Right cardiac atrium (tissue), 5 donors: ENCODE results near the gene PRR35. TPM values are rescaled to one million over a fixed set of nuclear protein-coding genes. Genes with fewer than 3 reads are reported as not detected.

Experiments
- ATAC-seq, 2 donors: fragments of 200-7000 bp; cut with Tn5 transposase; one replicate each; pipeline versions ENCODE4 v1.8.0 to v1.9.1; 2020; ENCODE audit warnings: moderate library complexity in 2 of 2, mild to moderate bottlenecking in 1 of 2
- DNase-seq, 3 donors: peaks; one replicate each; pipeline ENCODE4 v3.0.0-alpha.2; 2020
- H3K27ac ChIP-seq: one replicate; pipeline ENCODE4 v1.5.1; 2013; ENCODE audit warnings: mild to moderate bottlenecking, low read length, control low read depth, moderate library complexity
- H3K27me3 ChIP-seq: one replicate; pipeline ENCODE4 v1.6.1; 2013; ENCODE audit not compliant: control insufficient read depth, insufficient read depth
- H3K4me1 ChIP-seq: one replicate; pipeline ENCODE4 v1.6.1; 2013; ENCODE audit warnings: low read length; ENCODE audit not compliant: control insufficient read depth, insufficient read depth
- H3K4me3 ChIP-seq: one replicate; pipeline ENCODE4 v1.5.1; 2013; ENCODE audit warnings: low read length, control low read depth
- H3K9me3 ChIP-seq: one replicate; pipeline ENCODE4 v1.6.1; 2013; ENCODE audit warnings: low read length; ENCODE audit not compliant: control insufficient read depth
- WGBS: extraction: QIAGEN DNeasy Blood & Tissue Kit; methylation state at CpG from one replicate; pipeline ENCODE4 v1.1.7; 2013; 5-methylcytosine and 5-hydroxymethylcytosine counted together
- intact Hi-C, 4 donors: fragments of 100-400 bp; cut with DNase I; formaldehyde crosslinking; loops; one replicate each; pipeline versions ENCODE4 v1.11.0 to v1.14.0; 2022 to 2023
- polyA plus RNA-seq: library from polyadenylated mRNA; stranded (reverse); fragments of 200-250 nt; gene quantifications from one replicate; pipeline ENCODE4 v1.2.3, GENCODE V29; 2013
- total RNA-seq, 4 donors: library from RNA; stranded (reverse); fragmentation: NEBNext Ultra II Directional; extraction: Animal tissue kit (Norgen Biotek cat#: 25700); gene quantifications; one replicate each; pipeline ENCODE4 v1.2.1, GENCODE V29; 2021
- donor health status: healthy with polysubstance abuse.
- donor health status: DM: no; HTN: yes; CAD: no.
- donor health status: DM: no; HTN: no; CAD: no.
- donor health status: DM: no; HTN: yes; CAD: no; lungs with severe emphysema.
- donor health status: DM: yes; HTN: yes; CAD: no.

The PRR35 gene
- total and polyA plus RNA-seq, 5 donors = not detected

DNA sequence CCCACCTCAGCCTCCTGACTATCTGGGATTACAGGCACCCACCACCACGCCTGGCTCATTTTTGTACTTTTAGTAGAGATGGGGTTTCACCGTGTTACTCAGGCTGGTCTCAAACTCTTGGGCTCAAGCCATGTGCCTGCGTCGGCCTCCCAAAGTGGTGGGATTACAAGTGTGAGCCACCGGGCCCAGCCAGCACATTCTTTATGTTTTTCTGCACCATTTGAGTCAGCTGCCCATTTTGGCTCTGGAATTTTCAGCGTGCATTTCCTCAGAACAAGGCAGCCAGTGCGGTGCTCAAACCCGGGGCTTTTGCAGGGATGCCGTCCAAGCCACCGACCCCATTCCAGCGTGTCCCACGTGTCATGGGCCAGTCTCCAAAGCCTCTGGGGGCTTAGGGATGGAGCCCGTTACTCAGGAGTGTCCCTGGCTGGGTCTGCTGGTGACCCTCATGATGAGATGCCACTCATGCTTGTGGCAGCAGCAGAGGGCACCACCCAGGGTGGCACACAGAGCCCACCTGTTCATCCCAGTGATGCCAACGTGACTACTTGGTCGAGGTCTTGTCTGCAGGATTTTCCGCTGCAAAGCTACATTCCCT lies 26.0 kb downstream of the PRR35 start:
- no peak overlapping the region for H3K4me3 ChIP-seq
- H3K9me3 ChIP-seq = no peaks in the 10 kb centered on the region
- H3K4me1 ChIP-seq = no peaks in the 10 kb centered on the region
- no peak overlapping the region for H3K27ac ChIP-seq
- no peaks in the 10 kb centered on the region for H3K27me3 ChIP-seq
- ATAC-seq (no peak), DNase-seq (peak in 1 of 3 donors; percentile 44)
- intact Hi-C loops = loop anchor here in 2 of 4 donors (5.0 to 10.0 kb wide), 2 partner anchors 76 to 79 kb away; partner anchors contain the start of gene RHOT2 (in 1 of the 2)
- WGBS = 41% methylated on average over 16 of the region's 16 CpGs

DNA sequence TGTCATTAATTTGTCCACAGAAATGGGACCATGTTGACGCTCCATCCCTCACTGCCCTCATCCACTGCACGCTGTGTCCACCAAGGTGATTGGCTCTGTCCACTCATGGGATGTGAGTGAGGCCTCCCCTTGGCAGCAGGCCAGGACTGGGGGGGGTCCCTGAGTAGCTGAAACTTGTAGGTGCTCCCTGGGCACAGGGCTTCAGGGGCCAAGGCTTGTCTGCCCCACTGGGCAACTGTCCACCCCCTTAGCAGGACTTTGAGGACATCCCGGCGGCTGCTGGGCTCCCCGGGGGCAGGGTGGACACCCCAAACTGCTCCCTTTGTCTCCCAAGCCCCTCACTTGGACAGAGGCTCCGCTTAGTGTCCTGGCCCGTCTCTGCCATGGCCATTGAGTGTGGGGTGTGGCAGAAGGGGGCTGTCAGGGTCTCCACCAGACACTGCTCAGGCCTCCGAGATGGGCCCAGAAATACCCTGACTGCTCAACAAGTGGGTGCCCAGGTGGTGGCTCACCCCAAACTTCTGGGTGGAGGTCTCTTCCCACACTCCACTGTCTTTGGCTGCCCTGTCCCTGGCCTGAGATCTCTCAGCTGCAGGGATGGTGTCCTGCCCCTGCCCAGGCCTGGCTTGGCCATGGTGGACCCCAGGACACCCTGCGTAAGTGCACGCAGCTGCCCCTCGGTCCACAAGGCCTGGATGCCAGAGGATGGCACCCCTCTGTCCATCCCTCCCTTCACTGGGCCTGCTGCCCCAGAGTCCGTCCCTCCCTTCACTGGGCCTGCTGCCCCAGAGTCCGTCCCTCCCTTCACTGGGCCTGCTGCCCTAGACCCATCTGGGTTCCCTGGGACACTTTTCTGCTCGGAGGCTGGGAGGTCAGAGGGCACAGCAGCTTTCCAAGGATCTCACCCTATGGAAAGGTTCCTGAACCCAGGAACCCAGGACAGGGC lies 26.7 kb downstream of the PRR35 start:
- WGBS = 64% methylated on average over 14 of the region's 14 CpGs
- ATAC-seq = peak in 1 of 2 donors; percentile 4
- H3K4me1 ChIP-seq = no peaks in the 10 kb centered on the region
- intact Hi-C loops = loop anchor here in 2 of 4 donors (5.0 to 10.0 kb wide), 2 partner anchors 75 to 78 kb away; partner anchors contain the start of gene RHOT2 (in 1 of the 2)
- no peak overlapping the region for H3K4me3 ChIP-seq
- peak overlapping the region; percentile 31 for H3K27ac ChIP-seq
- DNase-seq = peak; percentile 75 to 90 (median 80)
- no peaks in the 10 kb centered on the region for H3K9me3 ChIP-seq
- H3K27me3 ChIP-seq = no peaks in the 10 kb centered on the region

DNA sequence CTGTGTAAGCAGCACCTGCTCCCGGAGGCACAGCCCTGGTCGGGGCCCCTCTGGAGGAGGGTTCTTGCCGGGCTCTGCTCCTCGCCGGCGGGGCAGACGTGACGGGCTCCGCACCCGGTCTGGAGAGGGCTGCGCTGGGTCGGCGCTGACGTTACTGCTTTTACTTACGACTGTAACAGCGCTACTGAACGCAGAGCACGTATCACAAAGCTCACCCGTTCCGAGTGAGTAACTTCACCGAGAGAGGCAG lies 28.4 kb downstream of the PRR35 start:
- Histone ChIP-seq H3K27ac (peak overlapping the region; percentile 89), H3K27me3 (no peaks in the 10 kb centered on the region), H3K4me1 (no peaks in the 10 kb centered on the region), H3K4me3 (peak overlapping the region; percentile 73), H3K9me3 (no peaks in the 10 kb centered on the region)
- under 1% methylated on average over 21 of the region's 21 CpGs for WGBS
- DNase-seq (peak; percentile 51 to 76 (median 71)), ATAC-seq (no peak)
- intact Hi-C loops = loop anchor here in 2 of 4 donors (5.0 to 10.0 kb wide), 2 partner anchors 74 to 76 kb away; partner anchors contain the start of gene RHOT2 (in 1 of the 2)

GRCh38 chr16:588889-589657 lies 28.9 kb downstream of the PRR35 start:
- intact Hi-C loops = loop anchor here in 2 of 4 donors (5.0 to 10.0 kb wide), 2 partner anchors 73 to 76 kb away; partner anchors contain the start of gene RHOT2 (in 1 of the 2)
- under 1% methylated on average over 107 of the region's 107 CpGs for WGBS

GRCh38 chr16:589658-590187 lies 29.5 kb downstream of the PRR35 start, which contains the start of gene RAB40C:
TSS of gene RAB40C (plus strand) at chr16:590066. CDS start at chr16:590292, 226 bp downstream.
- no peaks in the 10 kb centered on the region for H3K27me3 ChIP-seq
- intact Hi-C loops = loop anchor here in 2 of 4 donors (5.0 to 10.0 kb wide), 2 partner anchors 73 to 75 kb away; partner anchors contain the start of gene RHOT2 (in 1 of the 2)
- H3K27ac ChIP-seq = peak within 1 kb of the TSS; percentile 89
- WGBS = 1% methylated on average over 65 of the region's 67 CpGs
- H3K4me1 ChIP-seq = no peaks in the 10 kb centered on the region
- no peaks in the 10 kb centered on the region for H3K9me3 ChIP-seq
- DNase-seq (peak; percentile 99 to 100 (median 100)), ATAC-seq (peak; percentile 95 to 96)
- H3K4me3 ChIP-seq = peak within 1 kb of the TSS; percentile 73

More at GRCh38 chr16:588889-589657, 28.9 kb downstream of the PRR35 start:
- H3K9me3 ChIP-seq = no peaks in the 10 kb centered on the region
- no peaks in the 10 kb centered on the region for H3K4me1 ChIP-seq
- DNase-seq (peak; percentile 96 to 99 (median 98)), ATAC-seq (peak; percentile 91 to 92)
- peak overlapping the region; percentile 73 for H3K4me3 ChIP-seq
- H3K27ac ChIP-seq = peak overlapping the region; percentile 89
- no peaks in the 10 kb centered on the region for H3K27me3 ChIP-seq

GRCh38 chr16:590188-590814 lies 30.1 kb downstream of the PRR35 start:
- intact Hi-C loops = no loop called here
- DNase-seq (peak; percentile 55 to 78 (median 76)), ATAC-seq (no peak)
- H3K4me1 ChIP-seq = no peaks in the 10 kb centered on the region
- H3K27ac ChIP-seq = peak overlapping the region; percentile 56
- H3K4me3 ChIP-seq = peak overlapping the region; percentile 73
- no peaks in the 10 kb centered on the region for H3K27me3 ChIP-seq
- no peaks in the 10 kb centered on the region for H3K9me3 ChIP-seq
- under 1% methylated on average over 71 of the region's 71 CpGs for WGBS

DNA sequence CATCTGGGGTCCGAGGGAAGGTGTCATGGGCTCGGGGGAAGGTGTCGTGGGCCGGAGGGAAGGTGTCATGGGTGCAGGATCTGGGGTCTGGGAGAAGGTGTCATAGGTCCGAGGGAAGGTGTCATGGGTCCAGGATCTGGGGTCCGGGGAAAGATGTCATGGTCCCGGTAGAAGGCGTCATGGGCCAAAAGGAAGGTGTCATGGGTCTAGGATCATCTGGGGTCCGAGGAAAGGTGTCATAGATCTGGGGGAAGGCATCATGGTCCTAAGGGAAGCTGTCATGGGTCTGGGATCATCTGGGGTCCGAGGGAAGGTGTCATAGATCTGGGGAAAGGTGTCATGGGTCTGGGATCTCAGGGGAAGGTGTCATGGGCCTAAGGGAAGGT lies 30.6 kb downstream of the PRR35 start:
- H3K4me3 ChIP-seq = peak overlapping the region; percentile 73
- 43% methylated on average over 10 of the region's 10 CpGs for WGBS
- ATAC-seq = no peak
- no peak overlapping the region for H3K27ac ChIP-seq
- no peaks in the 10 kb centered on the region for H3K9me3 ChIP-seq
- DNase-seq = no peak
- intact Hi-C loops = no loop called here
- H3K4me1 ChIP-seq = no peaks in the 10 kb centered on the region
- H3K27me3 ChIP-seq = no peaks in the 10 kb centered on the region

DNA sequence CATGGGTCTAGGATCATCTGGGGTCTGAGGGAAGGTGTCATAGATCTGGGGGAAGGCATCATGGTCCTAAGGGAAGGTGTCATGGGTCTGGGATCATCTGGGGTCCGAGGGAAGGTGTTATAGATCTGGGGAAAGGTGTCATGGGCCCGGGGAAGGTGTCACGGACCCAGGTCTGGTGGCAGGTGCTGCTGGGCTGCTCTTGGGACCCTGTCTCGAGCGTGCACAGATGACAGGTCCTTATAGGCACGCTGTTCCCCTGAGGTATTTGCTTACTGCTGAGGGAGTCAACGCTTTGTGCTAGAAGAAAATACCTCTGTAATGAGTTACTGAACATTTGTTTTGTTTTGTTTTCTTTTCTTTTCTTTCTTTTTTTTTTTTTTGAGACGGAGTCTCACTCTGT lies 31.0 kb downstream of the PRR35 start:
- intact Hi-C loops = no loop called here
- H3K9me3 ChIP-seq = no peaks in the 10 kb centered on the region
- H3K4me3 ChIP-seq = no peak overlapping the region
- no peaks in the 10 kb centered on the region for H3K4me1 ChIP-seq
- DNase-seq (peak in 2 of 3 donors; percentile 26 to 52), ATAC-seq (no peak)
- H3K27ac ChIP-seq = no peak overlapping the region
- 86% methylated on average over 8 of the region's 8 CpGs for WGBS
- no peaks in the 10 kb centered on the region for H3K27me3 ChIP-seq

- 87% methylated on average over 15 of the region's 15 CpGs for WGBS
- H3K4me1 ChIP-seq = no peaks in the 10 kb centered on the region
- no peak overlapping the region for H3K27ac ChIP-seq
- no peak overlapping the region for H3K4me3 ChIP-seq
- DNase-seq = peak in 1 of 3 donors; percentile 33
- H3K9me3 ChIP-seq = no peaks in the 10 kb centered on the region
- ATAC-seq = no peak
- intact Hi-C loops = no loop called here
- no peaks in the 10 kb centered on the region for H3K27me3 ChIP-seq
Measured at GRCh38 chr16:591892-592517, 31.8 kb downstream of the PRR35 start.
